ENCODE data around the gene TDG. TPM values are rescaled to one million over a fixed set of nuclear protein-coding genes. Genes with fewer than 3 reads are reported as not detected.

Gene TDG
- total and polyA plus RNA-seq, 10 of the 15 experiments (the other 5 are each of a cell fraction or from before 2014, with no cell fraction given): 29.7 to 68.8 (median 51.2) TPM

DNA sequence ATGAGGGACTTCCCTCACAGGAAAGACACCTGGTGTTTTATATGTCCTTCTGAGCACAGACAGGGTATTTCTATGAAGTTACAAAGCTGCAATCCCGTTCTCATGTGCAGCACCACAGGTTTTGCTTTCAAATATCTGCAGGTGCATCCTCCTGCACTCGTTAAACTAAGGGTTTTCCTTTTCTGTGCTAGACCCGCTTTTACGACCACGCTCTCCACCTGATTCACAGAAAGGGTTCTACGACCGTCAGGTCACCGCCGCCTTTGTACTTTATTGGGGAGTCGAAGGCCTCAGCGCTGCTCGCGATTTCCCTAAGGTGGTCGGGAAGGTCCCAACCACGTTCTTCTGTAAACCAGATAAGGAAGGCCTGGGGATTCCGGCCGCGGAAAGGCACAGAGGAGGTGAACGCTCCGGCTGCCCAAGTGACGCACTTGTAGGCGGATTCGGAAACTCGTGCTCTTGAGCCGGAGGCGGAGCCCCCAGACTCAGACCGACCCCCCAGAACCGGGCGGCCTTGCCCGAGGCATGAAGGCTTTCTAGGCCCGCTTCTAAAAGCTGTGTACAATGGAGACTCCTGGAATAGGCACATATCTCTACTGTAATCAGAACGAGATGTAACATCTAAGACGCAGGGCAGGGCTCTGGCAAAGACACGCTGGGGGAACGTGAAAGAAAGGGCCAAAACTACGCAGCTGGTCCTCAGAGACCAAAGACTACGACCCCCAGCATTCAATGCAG, 36.5 kb upstream of the TDG start (continued):
- TF ChIP-seq ETV6 (conservative IDR thresholded peaks at IDR 0.05 in 1 of 2, IDR thresholded peaks at IDR 0.05 in 1 of 2; ENCODE audit: borderline replicate concordance in 1 of 2, low read depth in 1 of 2) (peak in 1 of 2 experiments; percentile 62; a peak in 2 of 4 replicates), ZNF384 (IDR thresholded peaks at IDR 0.05; ENCODE audit: borderline replicate concordance, low read depth, low read length) (no peak), NFYB (IDR thresholded peaks at IDR 0.05; ENCODE audit: insufficient read depth, low read depth, low read length) (no peak), ATF7 (IDR thresholded peaks at IDR 0.05; ENCODE audit: low read depth) (no peak; the same call in 1 of the 2 replicates), CHD4 (IDR thresholded peaks at IDR 0.05) (no peak), BACH1 (IDR thresholded peaks at IDR 0.05; ENCODE audit: borderline replicate concordance) (no peak; the same call in 1 of the 2 replicates), PAX8 (IDR thresholded peaks at IDR 0.05) (no peak; the same call in 1 of the 2 replicates), STAT3 (IDR thresholded peaks at IDR 0.05; ENCODE audit: low read depth, low read length) (no peak), DPF2 (IDR thresholded peaks at IDR 0.05) (no peak; the same call in 1 of the 2 replicates), EED (IDR thresholded peaks at IDR 0.05; ENCODE audit: low read depth) (peak; percentile 73), NRF1 (conservative IDR thresholded peaks at IDR 0.05; ENCODE audit: low read depth, low read length) (no peak), BCL11A (IDR thresholded peaks at IDR 0.05; ENCODE audit: low read depth, low read length) (0 out of 2 replicates have a peak, but pooled peaks have one; percentile 23), NFIC (IDR thresholded peaks at IDR 0.05; ENCODE audit: low read depth, low read length) (peak; percentile 7; the same call in 1 of the 2 replicates), IKZF2 (IDR thresholded peaks at IDR 0.05) (peak in 1 of 2 experiments; percentile 35; a peak in 1 of 4 replicates), NBN (IDR thresholded peaks at IDR 0.05) (peak; percentile 74; the same call in 1 of the 2 replicates), RAD51 (IDR thresholded peaks at IDR 0.05) (no peak), ZZZ3 (IDR thresholded peaks at IDR 0.05; ENCODE audit: control insufficient read depth, insufficient read length, low read depth) (no peak), MXI1 (IDR thresholded peaks at IDR 0.05; ENCODE audit: low read depth, low read length) (peak; percentile 71; the same call in 1 of the 2 replicates), FOXK2 (IDR thresholded peaks at IDR 0.05) (no peak), SPI1 (IDR thresholded peaks at IDR 0.05; ENCODE audit: borderline replicate concordance, insufficient read depth, low read depth, low read length) (no peak)
- TF ChIP-seq, protein P1, sequence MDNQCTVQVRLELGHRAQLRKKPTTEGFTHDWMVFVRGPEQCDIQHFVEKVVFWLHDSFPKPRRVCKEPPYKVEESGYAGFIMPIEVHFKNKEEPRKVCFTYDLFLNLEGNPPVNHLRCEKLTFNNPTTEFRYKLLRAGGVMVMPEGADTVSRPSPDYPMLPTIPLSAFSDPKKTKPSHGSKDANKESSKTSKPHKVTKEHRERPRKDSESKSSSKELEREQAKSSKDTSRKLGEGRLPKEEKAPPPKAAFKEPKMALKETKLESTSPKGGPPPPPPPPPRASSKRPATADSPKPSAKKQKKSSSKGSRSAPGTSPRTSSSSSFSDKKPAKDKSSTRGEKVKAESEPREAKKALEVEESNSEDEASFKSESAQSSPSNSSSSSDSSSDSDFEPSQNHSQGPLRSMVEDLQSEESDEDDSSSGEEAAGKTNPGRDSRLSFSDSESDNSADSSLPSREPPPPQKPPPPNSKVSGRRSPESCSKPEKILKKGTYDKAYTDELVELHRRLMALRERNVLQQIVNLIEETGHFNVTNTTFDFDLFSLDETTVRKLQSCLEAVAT (IDR thresholded peaks at IDR 0.05): 0 out of 2 replicates have a peak, but pooled peaks have one; percentile 19
- TF ChIP-seq, protein P2, sequence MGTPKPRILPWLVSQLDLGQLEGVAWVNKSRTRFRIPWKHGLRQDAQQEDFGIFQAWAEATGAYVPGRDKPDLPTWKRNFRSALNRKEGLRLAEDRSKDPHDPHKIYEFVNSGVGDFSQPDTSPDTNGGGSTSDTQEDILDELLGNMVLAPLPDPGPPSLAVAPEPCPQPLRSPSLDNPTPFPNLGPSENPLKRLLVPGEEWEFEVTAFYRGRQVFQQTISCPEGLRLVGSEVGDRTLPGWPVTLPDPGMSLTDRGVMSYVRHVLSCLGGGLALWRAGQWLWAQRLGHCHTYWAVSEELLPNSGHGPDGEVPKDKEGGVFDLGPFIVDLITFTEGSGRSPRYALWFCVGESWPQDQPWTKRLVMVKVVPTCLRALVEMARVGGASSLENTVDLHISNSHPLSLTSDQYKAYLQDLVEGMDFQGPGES (IDR thresholded peaks at IDR 0.05): 0 out of 2 replicates have a peak, but pooled peaks have one; percentile 6
- TF ChIP-seq, protein P3, sequence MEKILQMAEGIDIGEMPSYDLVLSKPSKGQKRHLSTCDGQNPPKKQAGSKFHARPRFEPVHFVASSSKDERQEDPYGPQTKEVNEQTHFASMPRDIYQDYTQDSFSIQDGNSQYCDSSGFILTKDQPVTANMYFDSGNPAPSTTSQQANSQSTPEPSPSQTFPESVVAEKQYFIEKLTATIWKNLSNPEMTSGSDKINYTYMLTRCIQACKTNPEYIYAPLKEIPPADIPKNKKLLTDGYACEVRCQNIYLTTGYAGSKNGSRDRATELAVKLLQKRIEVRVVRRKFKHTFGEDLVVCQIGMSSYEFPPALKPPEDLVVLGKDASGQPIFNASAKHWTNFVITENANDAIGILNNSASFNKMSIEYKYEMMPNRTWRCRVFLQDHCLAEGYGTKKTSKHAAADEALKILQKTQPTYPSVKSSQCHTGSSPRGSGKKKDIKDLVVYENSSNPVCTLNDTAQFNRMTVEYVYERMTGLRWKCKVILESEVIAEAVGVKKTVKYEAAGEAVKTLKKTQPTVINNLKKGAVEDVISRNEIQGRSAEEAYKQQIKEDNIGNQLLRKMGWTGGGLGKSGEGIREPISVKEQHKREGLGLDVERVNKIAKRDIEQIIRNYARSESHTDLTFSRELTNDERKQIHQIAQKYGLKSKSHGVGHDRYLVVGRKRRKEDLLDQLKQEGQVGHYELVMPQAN (conservative IDR thresholded peaks at IDR 0.05): peak; percentile 40; the same call in 1 of the 2 replicates
- TF ChIP-seq, protein P4, sequence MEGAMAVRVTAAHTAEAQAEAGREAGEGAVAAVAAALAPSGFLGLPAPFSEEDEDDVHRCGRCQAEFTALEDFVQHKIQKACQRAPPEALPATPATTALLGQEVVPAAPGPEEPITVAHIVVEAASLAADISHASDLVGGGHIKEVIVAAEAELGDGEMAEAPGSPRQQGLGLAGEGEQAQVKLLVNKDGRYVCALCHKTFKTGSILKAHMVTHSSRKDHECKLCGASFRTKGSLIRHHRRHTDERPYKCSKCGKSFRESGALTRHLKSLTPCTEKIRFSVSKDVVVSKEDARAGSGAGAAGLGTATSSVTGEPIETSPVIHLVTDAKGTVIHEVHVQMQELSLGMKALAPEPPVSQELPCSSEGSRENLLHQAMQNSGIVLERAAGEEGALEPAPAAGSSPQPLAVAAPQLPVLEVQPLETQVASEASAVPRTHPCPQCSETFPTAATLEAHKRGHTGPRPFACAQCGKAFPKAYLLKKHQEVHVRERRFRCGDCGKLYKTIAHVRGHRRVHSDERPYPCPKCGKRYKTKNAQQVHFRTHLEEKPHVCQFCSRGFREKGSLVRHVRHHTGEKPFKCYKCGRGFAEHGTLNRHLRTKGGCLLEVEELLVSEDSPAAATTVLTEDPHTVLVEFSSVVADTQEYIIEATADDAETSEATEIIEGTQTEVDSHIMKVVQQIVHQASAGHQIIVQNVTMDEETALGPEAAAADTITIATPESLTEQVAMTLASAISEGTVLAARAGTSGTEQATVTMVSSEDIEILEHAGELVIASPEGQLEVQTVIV (IDR thresholded peaks at IDR 0.05; ENCODE audit: borderline replicate concordance, partially characterized antibody): peak; percentile 63

All from GM12878 (cell line).